ENCODE results near the gene PLXNA2. TPM values are rescaled to one million over a fixed set of nuclear protein-coding genes. Genes with fewer than 3 reads are reported as not detected.

The PLXNA2 gene
- total RNA-seq, 1 experiment from 2014 or later, result 0.89 TPM

DNA sequence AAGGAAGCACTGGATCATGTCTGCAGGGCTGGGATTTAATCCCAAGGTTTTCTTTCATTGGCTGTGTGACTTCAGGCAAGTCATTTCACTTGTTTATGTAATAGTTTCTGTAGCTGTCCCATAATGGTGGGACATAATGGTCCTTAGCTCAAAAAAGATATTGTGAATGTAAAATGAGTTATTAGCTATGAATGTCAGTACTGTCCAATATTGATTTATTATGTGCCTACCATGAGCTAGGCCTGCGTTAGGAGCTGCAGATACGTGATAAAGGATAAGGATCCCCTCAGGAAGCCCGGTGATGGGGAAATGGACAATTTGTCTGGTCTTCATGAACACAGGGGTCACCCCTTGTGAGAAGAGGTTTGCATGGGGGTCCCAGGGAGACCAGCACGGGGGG, 95.8 kb downstream of the PLXNA2 start:
- H2AFZ ChIP-seq (ENCODE audit: low read depth, low read length, poor library complexity, severe bottlenecking), result no peak overlapping the region
- H3K27me3 ChIP-seq (ENCODE audit: insufficient read depth, low read length), result no peaks in the 10 kb centered on the region; the same call in 1 of the 2 replicates
- no peaks in the 10 kb centered on the region for H3K4me1 ChIP-seq (ENCODE audit: control insufficient read depth in 1 of 2, insufficient read depth in 2 of 2, low read length in 2 of 2)
- POLR2A ChIA-PET, result no interaction called here
- no TSS peak for BruUV-seq (replicated peaks)
- no peak overlapping the region for H3K4me3 ChIP-seq (replicated peaks in 1 of 2; ENCODE audit: low read depth in 1 of 2, low read length in 2 of 2)
- no peak for TF ChIP-seq POLR2A (IDR thresholded peaks at IDR 0.05; ENCODE audit: borderline replicate concordance, extremely low read depth, insufficient read depth, insufficient read length)
- TF ChIP-seq POLR2AphosphoS5 (IDR thresholded peaks at IDR 0.05; ENCODE audit: low read depth, low read length), result no peak
- TF ChIP-seq, protein P1, sequence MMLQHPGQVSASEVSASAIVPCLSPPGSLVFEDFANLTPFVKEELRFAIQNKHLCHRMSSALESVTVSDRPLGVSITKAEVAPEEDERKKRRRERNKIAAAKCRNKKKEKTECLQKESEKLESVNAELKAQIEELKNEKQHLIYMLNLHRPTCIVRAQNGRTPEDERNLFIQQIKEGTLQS (IDR thresholded peaks at IDR 0.05), result no peak
- no peak for TF ChIP-seq CBX3 (IDR thresholded peaks at IDR 0.05; ENCODE audit: low read depth)
- no peak for TF ChIP-seq ZNF274 (IDR thresholded peaks at IDR 0.05; ENCODE audit: low read depth, low read length)
- TF ChIP-seq ZFX (IDR thresholded peaks at IDR 0.05), result no peak
- TF ChIP-seq, protein P2, sequence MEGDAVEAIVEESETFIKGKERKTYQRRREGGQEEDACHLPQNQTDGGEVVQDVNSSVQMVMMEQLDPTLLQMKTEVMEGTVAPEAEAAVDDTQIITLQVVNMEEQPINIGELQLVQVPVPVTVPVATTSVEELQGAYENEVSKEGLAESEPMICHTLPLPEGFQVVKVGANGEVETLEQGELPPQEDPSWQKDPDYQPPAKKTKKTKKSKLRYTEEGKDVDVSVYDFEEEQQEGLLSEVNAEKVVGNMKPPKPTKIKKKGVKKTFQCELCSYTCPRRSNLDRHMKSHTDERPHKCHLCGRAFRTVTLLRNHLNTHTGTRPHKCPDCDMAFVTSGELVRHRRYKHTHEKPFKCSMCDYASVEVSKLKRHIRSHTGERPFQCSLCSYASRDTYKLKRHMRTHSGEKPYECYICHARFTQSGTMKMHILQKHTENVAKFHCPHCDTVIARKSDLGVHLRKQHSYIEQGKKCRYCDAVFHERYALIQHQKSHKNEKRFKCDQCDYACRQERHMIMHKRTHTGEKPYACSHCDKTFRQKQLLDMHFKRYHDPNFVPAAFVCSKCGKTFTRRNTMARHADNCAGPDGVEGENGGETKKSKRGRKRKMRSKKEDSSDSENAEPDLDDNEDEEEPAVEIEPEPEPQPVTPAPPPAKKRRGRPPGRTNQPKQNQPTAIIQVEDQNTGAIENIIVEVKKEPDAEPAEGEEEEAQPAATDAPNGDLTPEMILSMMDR (IDR thresholded peaks at IDR 0.05 in 2 of 3, conservative IDR thresholded peaks at IDR 0.05 in 1 of 3; ENCODE audit: borderline replicate concordance in 1 of 3, insufficient read depth in 1 of 3, low read depth in 2 of 3, low read length in 2 of 3), result no peak
- TF ChIP-seq, protein P3, sequence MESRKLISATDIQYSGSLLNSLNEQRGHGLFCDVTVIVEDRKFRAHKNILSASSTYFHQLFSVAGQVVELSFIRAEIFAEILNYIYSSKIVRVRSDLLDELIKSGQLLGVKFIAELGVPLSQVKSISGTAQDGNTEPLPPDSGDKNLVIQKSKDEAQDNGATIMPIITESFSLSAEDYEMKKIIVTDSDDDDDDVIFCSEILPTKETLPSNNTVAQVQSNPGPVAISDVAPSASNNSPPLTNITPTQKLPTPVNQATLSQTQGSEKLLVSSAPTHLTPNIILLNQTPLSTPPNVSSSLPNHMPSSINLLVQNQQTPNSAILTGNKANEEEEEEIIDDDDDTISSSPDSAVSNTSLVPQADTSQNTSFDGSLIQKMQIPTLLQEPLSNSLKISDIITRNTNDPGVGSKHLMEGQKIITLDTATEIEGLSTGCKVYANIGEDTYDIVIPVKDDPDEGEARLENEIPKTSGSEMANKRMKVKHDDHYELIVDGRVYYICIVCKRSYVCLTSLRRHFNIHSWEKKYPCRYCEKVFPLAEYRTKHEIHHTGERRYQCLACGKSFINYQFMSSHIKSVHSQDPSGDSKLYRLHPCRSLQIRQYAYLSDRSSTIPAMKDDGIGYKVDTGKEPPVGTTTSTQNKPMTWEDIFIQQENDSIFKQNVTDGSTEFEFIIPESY (IDR thresholded peaks at IDR 0.05; ENCODE audit: extremely low read depth, insufficient replicate concordance, low read length), result no peak
- no peak for TF ChIP-seq RAD21 (IDR thresholded peaks at IDR 0.05; ENCODE audit: low read depth)
- no peak for TF ChIP-seq JUND (IDR thresholded peaks at IDR 0.05)
- TF ChIP-seq, protein P4, sequence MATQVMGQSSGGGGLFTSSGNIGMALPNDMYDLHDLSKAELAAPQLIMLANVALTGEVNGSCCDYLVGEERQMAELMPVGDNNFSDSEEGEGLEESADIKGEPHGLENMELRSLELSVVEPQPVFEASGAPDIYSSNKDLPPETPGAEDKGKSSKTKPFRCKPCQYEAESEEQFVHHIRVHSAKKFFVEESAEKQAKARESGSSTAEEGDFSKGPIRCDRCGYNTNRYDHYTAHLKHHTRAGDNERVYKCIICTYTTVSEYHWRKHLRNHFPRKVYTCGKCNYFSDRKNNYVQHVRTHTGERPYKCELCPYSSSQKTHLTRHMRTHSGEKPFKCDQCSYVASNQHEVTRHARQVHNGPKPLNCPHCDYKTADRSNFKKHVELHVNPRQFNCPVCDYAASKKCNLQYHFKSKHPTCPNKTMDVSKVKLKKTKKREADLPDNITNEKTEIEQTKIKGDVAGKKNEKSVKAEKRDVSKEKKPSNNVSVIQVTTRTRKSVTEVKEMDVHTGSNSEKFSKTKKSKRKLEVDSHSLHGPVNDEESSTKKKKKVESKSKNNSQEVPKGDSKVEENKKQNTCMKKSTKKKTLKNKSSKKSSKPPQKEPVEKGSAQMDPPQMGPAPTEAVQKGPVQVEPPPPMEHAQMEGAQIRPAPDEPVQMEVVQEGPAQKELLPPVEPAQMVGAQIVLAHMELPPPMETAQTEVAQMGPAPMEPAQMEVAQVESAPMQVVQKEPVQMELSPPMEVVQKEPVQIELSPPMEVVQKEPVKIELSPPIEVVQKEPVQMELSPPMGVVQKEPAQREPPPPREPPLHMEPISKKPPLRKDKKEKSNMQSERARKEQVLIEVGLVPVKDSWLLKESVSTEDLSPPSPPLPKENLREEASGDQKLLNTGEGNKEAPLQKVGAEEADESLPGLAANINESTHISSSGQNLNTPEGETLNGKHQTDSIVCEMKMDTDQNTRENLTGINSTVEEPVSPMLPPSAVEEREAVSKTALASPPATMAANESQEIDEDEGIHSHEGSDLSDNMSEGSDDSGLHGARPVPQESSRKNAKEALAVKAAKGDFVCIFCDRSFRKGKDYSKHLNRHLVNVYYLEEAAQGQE (IDR thresholded peaks at IDR 0.05; ENCODE audit: low read depth), result no peak
- no peak for TF ChIP-seq EZH2phosphoT487 (IDR thresholded peaks at IDR 0.05; ENCODE audit: borderline replicate concordance)
- TF ChIP-seq ELF1 (IDR thresholded peaks at IDR 0.05; ENCODE audit: borderline replicate concordance, low read depth), result no peak
- intact Hi-C loops (cut with micrococcal nuclease), result no loop called here
- H3K27ac ChIP-seq (ENCODE audit: low read depth, low read length), result no peak overlapping the region
- H3K9ac ChIP-seq (ENCODE audit: low read length), result no peak overlapping the region
- no peaks in the 10 kb centered on the region for H3K9me2 ChIP-seq (ENCODE audit: insufficient read depth)
- DNase-seq (ENCODE audit: low read depth, low spot score) (no peak), ATAC-seq (no peak)
- no peaks in the 10 kb centered on the region for H3K9me3 ChIP-seq (ENCODE audit: control insufficient read depth in 1 of 2, insufficient read depth in 1 of 2, low read depth in 1 of 2, low read length in 2 of 2)
- H3K79me2 ChIP-seq (ENCODE audit: insufficient read depth, low read length), result no peaks in the 10 kb centered on the region
- H3K4me2 ChIP-seq (ENCODE audit: low read length), result no peak overlapping the region
- no peaks in the 10 kb centered on the region for H4K20me1 ChIP-seq (ENCODE audit: insufficient read depth)
- no peaks in the 10 kb centered on the region for H3K36me3 ChIP-seq (ENCODE audit: control insufficient read depth in 1 of 2, insufficient read depth in 2 of 2, low read length in 2 of 2)
- CTCF ChIA-PET, result interaction anchor here (2.3 kb wide), 1 partner anchor 17 kb away, joined by 12 read pairs; no protein-coding TSS in a partner anchor
- RAD21 ChIA-PET (ENCODE audit: low non-redundant PET in 1 of 2, low total read pairs in 2 of 2, uncharacterized antibody in 2 of 2, unreplicated experiment in 2 of 2), result no interaction called here

All from HCT116 (cell line).